ENCODE data around the gene IRF7.

IRF7 gene

GRCh38 chr11:607971-608659 is 7.6 kb downstream of the IRF7 start:
- DNase-seq (ENCODE audit: low read depth), result no peak

- no peak for DNase-seq (ENCODE audit: low read depth)
Observed at GRCh38 chr11:607020-607780, 8.6 kb downstream of the IRF7 start.

GRCh38 chr11:606245-606644 is 9.5 kb downstream of the IRF7 start:
- DNase-seq (ENCODE audit: low read depth), result no peak

- no peak for DNase-seq (ENCODE audit: low read depth)
Observed at GRCh38 chr11:605286-606129, 10.2 kb downstream of the IRF7 start.

GRCh38 chr11:603154-603553 is 12.6 kb downstream of the IRF7 start:
- DNase-seq (ENCODE audit: low read depth), result no peak

GRCh38 chr11:601573-602245 is 14.0 kb downstream of the IRF7 start:
- no peak for DNase-seq (ENCODE audit: low read depth)

GRCh38 chr11:598005-598680 is 17.6 kb downstream of the IRF7 start:
- no peak for DNase-seq (ENCODE audit: low read depth)

- DNase-seq (ENCODE audit: low read depth), result no peak
Observed at GRCh38 chr11:597166-597725, 18.5 kb downstream of the IRF7 start.

- DNase-seq (ENCODE audit: low read depth), result no peak
Observed at GRCh38 chr11:596374-596773, 19.4 kb downstream of the IRF7 start.

GRCh38 chr11:595400-595799 is 20.4 kb downstream of the IRF7 start:
- no peak for DNase-seq (ENCODE audit: low read depth)

GRCh38 chr11:593347-593746 is 22.4 kb downstream of the IRF7 start:
- DNase-seq (ENCODE audit: low read depth), result no peak

GRCh38 chr11:592918-593317 is 22.8 kb downstream of the IRF7 start:
- no peak for DNase-seq (ENCODE audit: low read depth)

GRCh38 chr11:592501-592900 is 23.2 kb downstream of the IRF7 start:
- no peak for DNase-seq (ENCODE audit: low read depth)

GRCh38 chr11:590997-591396 is 24.8 kb downstream of the IRF7 start:
- DNase-seq (ENCODE audit: low read depth), result no peak

GRCh38 chr11:589798-590197 is 26.0 kb downstream of the IRF7 start:
- no peak for DNase-seq (ENCODE audit: low read depth)

GRCh38 chr11:587978-588380 is 27.8 kb downstream of the IRF7 start:
- no peak for DNase-seq (ENCODE audit: low read depth)

- no peak for DNase-seq (ENCODE audit: low read depth)
Observed at GRCh38 chr11:587546-587945, 28.2 kb downstream of the IRF7 start.

- no peak for DNase-seq (ENCODE audit: low read depth)
Observed at GRCh38 chr11:586376-587316, 29.1 kb downstream of the IRF7 start.

GRCh38 chr11:584287-584686 is 31.5 kb downstream of the IRF7 start:
- DNase-seq (ENCODE audit: low read depth), result no peak

GRCh38 chr11:581752-582151 is 34.0 kb downstream of the IRF7 start:
- no peak for DNase-seq (ENCODE audit: low read depth)

All from GM04504 (cell line).